Thoracic aorta (tissue), 2 donors: ENCODE results near the gene AHR. TPM values are rescaled to one million over a fixed set of nuclear protein-coding genes. Genes with fewer than 3 reads are reported as not detected.
A peak's percentile ranks its signal among the peaks of the same experiment; 100 is the strongest.

Source experiments
- ATAC-seq: fragments of 150-250 bp; one replicate; pipeline ENCODE4 v1.8.0; 2017; ENCODE audit warnings: low read depth; ENCODE audit not compliant: insufficient number of reproducible peaks, low FRiP score
- DNase-seq: peaks from one replicate; pipeline ENCODE4 v3.0.0-alpha.2; 2020; ENCODE audit warnings: low spot score
- H3K27ac ChIP-seq, 2 donors: fragments of 200-600 bp; sonication (generic); 1 replicate in 1 of 2; 2 replicates in 1 of 2; pipeline ENCODE4 v1.5.1; 2016; ENCODE audit warnings: mild to moderate bottlenecking in 2 of 2, moderate library complexity in 2 of 2
- H3K27me3 ChIP-seq: fragments of 200-600 bp; sonication (generic); replicated peaks from 2 replicates; pipeline ENCODE4 v1.6.0; 2016; ENCODE audit warnings: mild to moderate bottlenecking; ENCODE audit not compliant: insufficient read depth
- H3K36me3 ChIP-seq: fragments of 200-600 bp; sonication (generic); one replicate; pipeline ENCODE4 v1.5.1; 2016
- H3K4me1 ChIP-seq, 2 donors: fragments of 200-600 bp; sonication (generic); 1 replicate in 1 of 2; 2 replicates in 1 of 2; pipeline versions ENCODE4 v1.5.1 to v1.6.0; 2016; ENCODE audit warnings: low read depth in 2 of 2, mild to moderate bottlenecking in 1 of 2; ENCODE audit not compliant: control insufficient read depth in 1 of 2
- H3K4me3 ChIP-seq: fragments of 200-600 bp; sonication (generic); 2 replicates; pipeline ENCODE4 v1.5.1; 2016; ENCODE audit warnings: mild to moderate bottlenecking
- H3K9me3 ChIP-seq: fragments of 200-600 bp; sonication (generic); 2 replicates; pipeline ENCODE4 v1.5.1; 2016
- total RNA-seq, 2 donors: library from RNA; depleted of rRNA; stranded (reverse); fragments of >200 nt; gene quantifications; one replicate each; pipeline versions ENCODE4 v1.1.0 to v1.2.3, GENCODE V29; 2016
- TF ChIP-seq, protein P1 (sequence below): fragments of 200-600 bp; sonication (generic); IDR thresholded peaks from one replicate; pipeline ENCODE4 v1.5.1; 2019; ENCODE audit warnings: antibody characterized with exemption

Gene AHR
- total RNA-seq, 2 donors from 2014 or later: 131 to 191 TPM

GRCh38 chr7:17289074-17289645, 9.3 kb upstream of the AHR start:
- Histone ChIP-seq H3K36me3 (no peaks in the 10 kb centered on the region), H3K9me3 (no peaks in the 10 kb centered on the region), H3K4me1 (no peaks in the 10 kb centered on the region), H3K4me3 (no peak overlapping the region), H3K27me3 (no peaks in the 10 kb centered on the region), H3K27ac (peak overlapping the region in 1 of 2 donors; percentile 23)
- TF ChIP-seq, protein P1, sequence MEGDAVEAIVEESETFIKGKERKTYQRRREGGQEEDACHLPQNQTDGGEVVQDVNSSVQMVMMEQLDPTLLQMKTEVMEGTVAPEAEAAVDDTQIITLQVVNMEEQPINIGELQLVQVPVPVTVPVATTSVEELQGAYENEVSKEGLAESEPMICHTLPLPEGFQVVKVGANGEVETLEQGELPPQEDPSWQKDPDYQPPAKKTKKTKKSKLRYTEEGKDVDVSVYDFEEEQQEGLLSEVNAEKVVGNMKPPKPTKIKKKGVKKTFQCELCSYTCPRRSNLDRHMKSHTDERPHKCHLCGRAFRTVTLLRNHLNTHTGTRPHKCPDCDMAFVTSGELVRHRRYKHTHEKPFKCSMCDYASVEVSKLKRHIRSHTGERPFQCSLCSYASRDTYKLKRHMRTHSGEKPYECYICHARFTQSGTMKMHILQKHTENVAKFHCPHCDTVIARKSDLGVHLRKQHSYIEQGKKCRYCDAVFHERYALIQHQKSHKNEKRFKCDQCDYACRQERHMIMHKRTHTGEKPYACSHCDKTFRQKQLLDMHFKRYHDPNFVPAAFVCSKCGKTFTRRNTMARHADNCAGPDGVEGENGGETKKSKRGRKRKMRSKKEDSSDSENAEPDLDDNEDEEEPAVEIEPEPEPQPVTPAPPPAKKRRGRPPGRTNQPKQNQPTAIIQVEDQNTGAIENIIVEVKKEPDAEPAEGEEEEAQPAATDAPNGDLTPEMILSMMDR: no peak
- no peak for DNase-seq
- ATAC-seq: no peak

DNA sequence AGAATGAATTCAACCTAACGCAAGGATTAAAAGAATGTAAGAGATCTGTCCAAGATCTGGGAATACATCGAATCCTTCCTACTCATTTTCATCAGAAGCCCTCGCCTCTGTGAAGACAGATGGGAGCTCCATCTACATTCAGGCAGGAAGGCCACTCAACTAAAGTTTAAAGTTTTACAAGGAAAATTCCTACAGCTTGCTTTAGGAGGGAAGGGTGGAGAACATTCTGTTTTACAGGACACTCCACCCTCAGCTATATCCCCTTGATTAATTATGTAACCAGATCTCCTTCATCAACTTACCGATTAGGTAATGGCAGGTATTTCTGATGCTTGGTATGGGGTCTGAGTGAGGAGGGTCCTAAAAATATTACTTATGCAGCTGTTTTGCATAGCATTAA, 5.6 kb upstream of the AHR start:
- TF ChIP-seq, protein P1: no peak

DNA sequence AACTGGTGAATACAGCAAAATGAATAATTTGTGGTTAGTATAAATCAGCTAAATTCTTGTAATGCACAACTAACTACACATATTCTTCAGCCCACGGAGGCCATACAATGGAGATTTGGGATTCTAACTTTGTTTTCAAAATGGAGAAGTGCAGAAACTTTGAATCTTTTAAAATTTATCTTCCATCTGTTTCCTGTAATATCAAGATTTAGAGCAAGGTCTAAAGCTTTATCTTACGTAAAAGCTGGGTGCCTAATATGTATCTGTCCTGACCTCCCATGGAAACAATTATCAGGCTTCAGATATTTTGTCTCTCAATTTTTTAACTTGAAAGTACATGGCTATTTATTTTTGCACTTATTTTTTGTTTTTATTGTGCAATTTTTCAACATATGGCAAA, 5.0 kb upstream of the AHR start:
- TF ChIP-seq, protein P1: no peak

More for the DNA sequence above, 5.6 kb upstream of the AHR start:
- no peaks in the 10 kb centered on the region for H3K27me3 ChIP-seq
- H3K4me1 ChIP-seq: peaks cover 3 to 7% of the 10 kb centered on the region in 2 donors
- H3K27ac ChIP-seq: no peak overlapping the region
- H3K4me3 ChIP-seq: no peak overlapping the region
- ATAC-seq (no peak), DNase-seq (no peak)
- H3K9me3 ChIP-seq: no peaks in the 10 kb centered on the region
- H3K36me3 ChIP-seq: no peaks in the 10 kb centered on the region

GRCh38 chr7:17297243-17297642, 1.2 kb upstream of the AHR start:
- no peak for ATAC-seq
- Histone ChIP-seq H3K9me3 (no peaks in the 10 kb centered on the region), H3K27ac (peak overlapping the region in 1 of 2 donors; percentile 72), H3K27me3 (no peaks in the 10 kb centered on the region), H3K4me3 (peak overlapping the region; percentile 30), H3K36me3 (no peaks in the 10 kb centered on the region), H3K4me1 (peaks cover 8 to 16% of the 10 kb centered on the region in 2 donors)
- TF ChIP-seq, protein P1: no peak
- DNase-seq: no peak

More for the DNA sequence above, 5.0 kb upstream of the AHR start:
- Histone ChIP-seq H3K27me3 (no peaks in the 10 kb centered on the region), H3K4me1 (peaks cover 3 to 8% of the 10 kb centered on the region in 2 donors), H3K9me3 (no peaks in the 10 kb centered on the region), H3K27ac (no peak overlapping the region), H3K4me3 (no peak overlapping the region), H3K36me3 (no peaks in the 10 kb centered on the region)
- ATAC-seq: no peak
- DNase-seq: no peak

DNA sequence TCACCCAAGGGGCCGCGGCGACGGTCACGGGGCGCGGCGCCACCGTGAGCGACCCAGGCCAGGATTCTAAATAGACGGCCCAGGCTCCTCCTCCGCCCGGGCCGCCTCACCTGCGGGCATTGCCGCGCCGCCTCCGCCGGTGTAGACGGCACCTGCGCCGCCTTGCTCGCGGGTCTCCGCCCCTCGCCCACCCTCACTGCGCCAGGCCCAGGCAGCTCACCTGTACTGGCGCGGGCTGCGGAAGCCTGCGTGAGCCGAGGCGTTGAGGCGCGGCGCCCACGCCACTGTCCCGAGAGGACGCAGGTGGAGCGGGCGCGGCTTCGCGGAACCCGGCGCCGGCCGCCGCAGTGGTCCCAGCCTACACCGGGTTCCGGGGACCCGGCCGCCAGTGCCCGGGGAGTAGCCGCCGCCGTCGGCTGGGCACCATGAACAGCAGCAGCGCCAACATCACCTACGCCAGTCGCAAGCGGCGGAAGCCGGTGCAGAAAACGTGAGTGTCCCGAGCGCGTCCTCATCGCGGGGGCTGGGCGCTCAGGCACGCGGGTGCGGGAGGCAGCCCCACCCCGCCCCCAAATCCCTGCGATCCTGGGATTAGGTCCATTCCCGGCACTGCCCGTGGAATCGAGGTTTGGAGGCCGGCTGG, 509 bp downstream of the AHR start:
- H3K4me3 ChIP-seq: peak overlapping the region; percentile 99
- no peaks in the 10 kb centered on the region for H3K36me3 ChIP-seq
- H3K9me3 ChIP-seq: no peaks in the 10 kb centered on the region
- peaks cover 15 to 26% of the 10 kb centered on the region in 2 donors for H3K4me1 ChIP-seq
- DNase-seq: no peak
- no peaks in the 10 kb centered on the region for H3K27me3 ChIP-seq
- H3K27ac ChIP-seq: peak overlapping the region; percentile 90 to 93
- ATAC-seq: peak; percentile 22
- TF ChIP-seq, protein P1: no peak
